DMS 273 (cell line): Measurements from ENCODE around the gene NDUFA6.
"Not testable (repeated sequence)": the region's sequence is repeated elsewhere in the genome, so short reads cannot be mapped to it uniquely, and the experiment has no call there.

ENCODE experiments used
- DNase-seq: peaks from one replicate; lab custom pipeline; 2025; ENCODE audit not compliant: unreplicated experiment; lab: John Stamatoyannopoulos, UW

The NDUFA6 gene

GRCh38 chr22:42114721-42115120 is 24.1 kb upstream of the NDUFA6 start:
- DNase-seq = peak; percentile 47

GRCh38 chr22:42112793-42113192 is 22.2 kb upstream of the NDUFA6 start:
- peak; percentile 25 for DNase-seq

- DNase-seq = no peak
These were observed 21.2 kb upstream of the NDUFA6 start for GRCh38 chr22:42111798-42112197.

GRCh38 chr22:42108848-42109247 is 18.3 kb upstream of the NDUFA6 start:
- DNase-seq = no peak

GRCh38 chr22:42104332-42104860 is 13.8 kb upstream of the NDUFA6 start:
- not testable (repeated sequence) for DNase-seq

- DNase-seq = no peak
These were observed 10.6 kb upstream of the NDUFA6 start for GRCh38 chr22:42101199-42101598.

- DNase-seq = no peak
These were observed 847 bp upstream of the NDUFA6 start for GRCh38 chr22:42091455-42091782.

- peak; percentile 21 for DNase-seq
These were observed 4.5 kb downstream of the NDUFA6 start for GRCh38 chr22:42086051-42086450.

GRCh38 chr22:42084874-42085273 is 5.7 kb downstream of the NDUFA6 start:
- no peak for DNase-seq

- no peak for DNase-seq
These were observed 7.5 kb downstream of the NDUFA6 start for GRCh38 chr22:42083119-42083518.

GRCh38 chr22:42080287-42080686 is 10.3 kb downstream of the NDUFA6 start:
- peak; percentile 39 for DNase-seq

- peak; percentile 97 for DNase-seq
These were observed 11.0 kb downstream of the NDUFA6 start, which contains the start of gene SMDT1 for GRCh38 chr22:42079319-42080251. SMDT1 (plus strand) TSS chr22:42079700; CDS start chr22:42079769, 69 bp downstream.

GRCh38 chr22:42078469-42079318 is 11.9 kb downstream of the NDUFA6 start:
- DNase-seq = no peak

GRCh38 chr22:42077486-42078125 is 13.0 kb downstream of the NDUFA6 start:
- DNase-seq = no peak

- DNase-seq = no peak
These were observed 13.6 kb downstream of the NDUFA6 start for GRCh38 chr22:42076764-42077485.

- no peak for DNase-seq
These were observed 15.5 kb downstream of the NDUFA6 start for GRCh38 chr22:42074846-42075676.

GRCh38 chr22:42074132-42074811 is 16.3 kb downstream of the NDUFA6 start, which contains the start of gene PHETA2:
PHETA2 (plus strand) TSS chr22:42074248; CDS start chr22:42077294, 3,046 bp downstream.
- no peak for DNase-seq

GRCh38 chr22:42073621-42074041 is 16.9 kb downstream of the NDUFA6 start:
- DNase-seq = no peak
